ENCODE results near the gene SIDT2.

DNA sequence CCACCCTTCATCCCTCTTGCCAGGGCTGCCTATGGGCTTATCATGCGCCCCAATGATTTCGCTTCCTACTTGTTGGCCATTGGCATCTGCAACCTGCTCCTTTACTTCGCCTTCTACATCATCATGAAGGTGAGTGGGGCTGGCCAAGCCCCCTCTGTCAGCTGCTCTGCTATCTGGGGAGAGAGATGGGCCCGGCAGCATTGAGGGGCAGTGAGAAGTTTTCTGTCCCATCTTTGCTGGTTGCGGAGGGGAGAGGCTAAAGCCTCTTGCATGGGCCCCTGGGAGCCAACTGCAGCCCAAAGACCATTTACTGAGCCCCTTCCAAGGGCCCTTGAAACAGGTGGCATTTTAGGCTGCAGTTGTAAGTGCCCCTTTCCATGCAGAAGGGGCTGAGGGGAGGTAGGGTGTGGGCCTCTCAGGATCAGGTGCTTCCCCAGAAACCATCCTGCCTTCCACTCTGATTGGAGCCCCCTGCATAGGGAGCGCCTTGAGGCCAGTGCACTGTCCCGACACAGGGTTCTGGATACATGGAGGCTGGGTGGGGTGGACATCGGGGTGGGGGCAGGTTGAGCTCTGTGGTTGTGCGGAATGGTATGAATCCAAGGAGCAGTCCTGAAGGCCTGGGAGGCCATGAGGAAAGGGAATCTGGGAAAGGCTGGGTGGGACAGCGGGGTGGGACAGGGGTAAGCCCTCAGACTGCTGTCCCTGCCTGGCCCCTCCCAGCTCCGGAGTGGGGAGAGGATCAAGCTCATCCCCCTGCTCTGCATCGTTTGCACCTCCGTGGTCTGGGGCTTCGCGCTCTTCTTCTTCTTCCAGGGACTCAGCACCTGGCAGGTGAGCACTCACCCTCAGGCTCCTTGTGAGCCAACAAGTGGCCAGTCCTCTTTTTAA, 14.8 kb downstream of the SIDT2 start:
- TF ChIP-seq, protein P1, sequence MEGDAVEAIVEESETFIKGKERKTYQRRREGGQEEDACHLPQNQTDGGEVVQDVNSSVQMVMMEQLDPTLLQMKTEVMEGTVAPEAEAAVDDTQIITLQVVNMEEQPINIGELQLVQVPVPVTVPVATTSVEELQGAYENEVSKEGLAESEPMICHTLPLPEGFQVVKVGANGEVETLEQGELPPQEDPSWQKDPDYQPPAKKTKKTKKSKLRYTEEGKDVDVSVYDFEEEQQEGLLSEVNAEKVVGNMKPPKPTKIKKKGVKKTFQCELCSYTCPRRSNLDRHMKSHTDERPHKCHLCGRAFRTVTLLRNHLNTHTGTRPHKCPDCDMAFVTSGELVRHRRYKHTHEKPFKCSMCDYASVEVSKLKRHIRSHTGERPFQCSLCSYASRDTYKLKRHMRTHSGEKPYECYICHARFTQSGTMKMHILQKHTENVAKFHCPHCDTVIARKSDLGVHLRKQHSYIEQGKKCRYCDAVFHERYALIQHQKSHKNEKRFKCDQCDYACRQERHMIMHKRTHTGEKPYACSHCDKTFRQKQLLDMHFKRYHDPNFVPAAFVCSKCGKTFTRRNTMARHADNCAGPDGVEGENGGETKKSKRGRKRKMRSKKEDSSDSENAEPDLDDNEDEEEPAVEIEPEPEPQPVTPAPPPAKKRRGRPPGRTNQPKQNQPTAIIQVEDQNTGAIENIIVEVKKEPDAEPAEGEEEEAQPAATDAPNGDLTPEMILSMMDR (conservative IDR thresholded peaks at IDR 0.05 in 1 of 2, IDR thresholded peaks at IDR 0.05 in 1 of 2; ENCODE audit: extremely low read depth in 1 of 2, insufficient read depth in 1 of 2, low read depth in 1 of 2, low read length in 2 of 2) = no peak
- TF ChIP-seq EZH2 (IDR thresholded peaks at IDR 0.05; ENCODE audit: borderline replicate concordance, low read length) = no peak

Data from mammary epithelial cell (primary cell).